GM19438 (cell line): Measurements from ENCODE around the gene DNAJC19.

ENCODE experiments used
- ATAC-seq: cut with Tn5 transposase; IDR thresholded peaks from one replicate; pipeline ENCODE4 v1.9.1; 2021; ENCODE audit warnings: low read depth; ENCODE audit not compliant: unreplicated experiment

DNAJC19 gene

DNA sequence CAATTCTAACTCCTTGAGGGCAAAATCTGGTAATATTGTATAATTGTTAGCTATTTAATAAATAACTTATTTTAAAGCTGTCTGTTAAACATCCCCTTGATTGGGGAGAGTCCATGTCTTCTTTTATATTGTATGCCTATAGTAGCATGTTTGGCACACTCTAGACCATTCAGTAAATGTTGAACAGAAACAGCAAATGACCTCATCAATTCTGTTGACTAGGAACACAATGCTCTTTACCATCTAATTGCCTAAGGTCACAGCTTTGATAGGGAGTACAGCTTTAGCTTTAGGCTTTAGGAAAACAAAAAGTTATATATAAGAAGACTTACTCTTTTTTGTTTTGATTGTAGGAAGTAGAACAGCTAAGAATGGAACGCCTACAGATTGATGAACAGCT, 27.0 kb downstream of the DNAJC19 start:
- ATAC-seq = no peak

DNA sequence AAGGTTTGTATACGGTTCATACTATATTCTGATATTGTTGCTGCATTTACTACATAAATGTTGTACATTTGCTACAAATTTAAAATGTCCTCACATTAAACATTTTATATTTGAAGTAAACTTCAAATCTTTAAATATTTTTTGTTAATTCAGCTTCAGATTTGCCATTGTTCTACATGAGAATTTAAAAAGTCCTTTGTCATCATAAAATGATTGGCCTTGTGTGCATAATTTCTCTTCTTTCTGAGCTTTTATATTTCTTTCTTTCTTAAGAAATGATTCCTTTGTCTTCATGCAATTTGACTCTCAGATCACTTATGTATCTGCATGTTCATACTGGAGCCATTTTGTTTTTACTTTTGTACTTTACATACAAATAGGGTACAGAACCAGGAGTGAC, 28.0 kb downstream of the DNAJC19 start:
- no peak for ATAC-seq

DNA sequence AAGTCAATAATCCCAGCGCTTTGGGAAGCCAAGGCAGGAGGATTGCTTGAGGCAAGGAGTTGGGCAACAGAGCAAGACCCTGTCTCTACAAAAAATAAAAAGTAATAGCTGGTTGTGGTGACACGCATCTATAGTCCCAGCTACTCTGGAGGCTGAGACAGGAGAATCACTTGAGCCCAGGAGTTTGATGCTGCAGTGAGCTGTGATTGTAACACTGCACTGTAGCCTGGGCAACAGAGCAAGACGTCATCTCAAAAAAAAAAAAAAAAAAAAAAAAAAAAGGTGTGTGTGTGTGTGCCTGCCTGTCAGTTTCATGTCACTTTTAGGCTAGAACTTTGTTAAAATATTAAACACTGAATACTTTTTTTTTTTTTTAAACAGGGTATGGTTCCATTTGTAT, 28.4 kb downstream of the DNAJC19 start:
- no peak for ATAC-seq

DNA sequence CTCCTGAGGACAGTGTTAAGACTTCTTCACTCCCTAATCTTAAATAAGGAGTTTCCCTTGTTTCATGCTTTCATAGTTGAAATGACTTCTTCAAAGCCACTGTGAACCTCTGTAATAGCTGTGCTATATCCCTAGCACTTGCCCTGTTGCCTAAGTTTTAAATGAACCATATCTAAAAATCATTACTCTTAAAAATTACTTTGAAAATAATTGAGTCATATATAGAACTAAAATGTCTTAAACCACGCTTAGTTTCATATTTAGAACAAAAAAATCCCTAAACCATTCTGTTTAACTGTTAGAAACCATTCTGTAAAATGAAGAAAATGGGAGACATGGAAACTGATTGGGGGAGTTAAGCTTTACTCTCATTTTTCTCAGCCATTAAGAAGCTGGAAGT, 29.8 kb downstream of the DNAJC19 start:
- ATAC-seq = no peak

DNA sequence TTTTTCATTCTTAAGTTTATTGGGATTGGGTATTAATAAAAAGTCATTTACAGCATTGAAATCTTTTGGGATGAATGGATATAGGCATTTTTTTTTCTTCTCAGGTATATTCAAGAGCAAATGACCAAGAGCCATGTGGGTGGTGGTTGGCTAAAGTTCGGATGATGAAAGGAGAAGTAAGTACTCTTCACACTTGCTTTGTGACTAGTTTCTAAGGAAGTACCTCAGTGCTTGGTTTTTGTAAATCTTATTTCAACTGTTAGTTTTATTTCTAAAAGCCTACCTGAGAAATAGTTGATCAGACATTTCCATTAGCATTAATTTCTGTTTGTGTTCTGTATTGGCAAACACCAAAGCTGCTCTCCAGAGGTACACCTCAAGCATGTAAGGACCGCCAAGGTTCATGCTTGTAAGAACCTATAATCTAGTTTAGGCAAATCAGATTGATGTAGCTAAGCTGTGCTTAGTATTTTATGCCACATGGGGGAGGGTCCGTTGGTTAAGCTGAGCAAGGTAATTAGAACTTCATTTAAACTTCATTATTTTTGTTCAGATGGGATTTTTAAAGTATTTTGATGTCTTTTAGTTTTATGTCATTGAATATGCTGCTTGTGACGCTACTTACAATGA, 41.7 kb downstream of the DNAJC19 start:
- no peak for ATAC-seq

DNA sequence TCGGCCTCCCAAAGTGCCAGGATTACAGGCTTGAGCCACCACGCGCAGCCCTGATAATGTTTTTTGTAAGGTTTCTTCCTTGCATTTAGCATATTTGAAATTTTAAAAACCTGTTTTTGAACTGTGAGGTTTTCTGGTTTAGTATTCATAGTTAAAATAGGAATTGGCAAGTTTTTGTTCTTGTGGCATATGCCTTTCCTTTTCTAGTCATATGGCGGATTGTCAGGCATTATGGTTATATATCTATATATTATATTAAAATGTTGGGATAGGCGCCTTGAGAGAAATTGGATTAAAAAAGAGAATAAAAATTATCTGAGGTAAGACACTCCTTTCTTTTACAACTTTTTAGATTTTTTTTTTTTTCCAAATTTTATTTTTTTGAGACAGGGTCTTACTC, 48.7 kb downstream of the DNAJC19 start:
- no peak for ATAC-seq

DNA sequence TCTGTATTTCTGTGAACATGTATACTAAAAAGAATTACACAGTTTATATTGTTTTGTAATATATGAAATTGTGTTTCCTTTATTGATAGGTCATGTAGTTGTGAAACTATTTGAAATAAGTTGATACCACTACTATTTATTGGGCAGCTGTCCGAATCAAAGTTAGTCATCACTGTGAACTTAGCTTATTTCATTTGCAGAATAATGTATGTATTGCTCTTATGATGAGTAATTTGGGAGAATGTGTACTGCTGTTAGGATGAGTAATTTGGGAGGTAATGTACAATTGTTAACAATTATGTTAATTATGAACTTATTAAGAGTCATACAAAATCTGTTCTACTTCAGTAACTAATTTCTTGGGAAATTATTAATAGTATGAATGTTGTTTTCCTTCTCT, 54.9 kb downstream of the DNAJC19 start:
- no peak for ATAC-seq
